HCT116 (cell line): ENCODE results near the gene SEC61A1. TPM values are rescaled to one million over a fixed set of nuclear protein-coding genes. Genes with fewer than 3 reads are reported as not detected.

Experiments used
- ATAC-seq: fragments of 200-7000 bp; cut with Tn5 transposase; 2 replicates; pipeline ENCODE4 v1.9.1; 2020; ENCODE audit warnings: mild to moderate bottlenecking, moderate library complexity
- BruUV-seq: library from RNA; stranded (reverse); fragments of 400-500 nt; replicated peaks from 2 replicates; lab custom pipeline; 2021; lab: Mats Ljungman, UMichigan
- CTCF ChIA-PET: fragments of 300-600 bp; sonication (Branson Sonifier 250); formaldehyde crosslinking; loops from one replicate; lab custom pipeline; 2021; ENCODE audit warnings: antibody characterized with exemption; lab: Charles Lee
- POLR2A ChIA-PET: fragments of 300-600, 350-600 bp; sonication (Branson Sonifier 250); formaldehyde crosslinking; loops from one replicate; lab custom pipeline; 2021; ENCODE audit warnings: antibody characterized with exemption; lab: Charles Lee
- RAD21 ChIA-PET, 2 experiments: fragments of 300-600 bp; sonication (Branson Sonifier 250); formaldehyde crosslinking; loops; one replicate each; lab custom pipeline; 2023; ENCODE audit warnings: low total read pairs in 2 of 2; ENCODE audit not compliant: uncharacterized antibody in 2 of 2, unreplicated experiment in 2 of 2, low non-redundant PET in 1 of 2; lab: Charles Lee
- DNase-seq: peaks from one replicate; pipeline ENCODE4 v3.0.0-alpha.2; 2010; ENCODE audit warnings: low read depth, low spot score
- H2AFZ ChIP-seq: fragments of 200-600 bp; shearing (Covaris generic), sonication (generic); 2 replicates; pipeline ENCODE4 v1.6.1; 2017; ENCODE audit warnings: low read depth, mixed run types, mixed read lengths, antibody characterized with exemption, low read length; ENCODE audit not compliant: poor library complexity, severe bottlenecking
- H3K27ac ChIP-seq: 2 replicates; pipeline ENCODE4 v1.5.1; 2012; ENCODE audit warnings: low read depth, low read length
- H3K27me3 ChIP-seq: fragments of 200-600 bp; sonication (generic); 2 replicates; pipeline ENCODE4 v1.6.1; 2016; ENCODE audit warnings: mixed run types, low read length, mixed read lengths; ENCODE audit not compliant: insufficient read depth
- H3K36me3 ChIP-seq, 2 experiments: fragments of 200-500 bp in 1 of 2; fragments of 200-600 bp in 1 of 2; sonication (Bioruptor generic) in 1 of 2; sonication (generic) in 1 of 2; 2 replicates each; pipeline versions ENCODE4 v1.5.1 to v1.6.1; 2014 to 2016; ENCODE audit warnings: low read length in 2 of 2, inconsistent platforms in 1 of 2, mixed read lengths in 1 of 2, mixed run types in 1 of 2; ENCODE audit not compliant: insufficient read depth in 2 of 2, control insufficient read depth in 1 of 2
- H3K4me1 ChIP-seq, 2 experiments: fragments of 200-600 bp in 1 of 2; sonication (generic) in 1 of 2; 2 replicates each; pipeline versions ENCODE4 v1.5.1 to v1.6.1; 2012 to 2017; ENCODE audit warnings: low read length in 2 of 2, inconsistent platforms in 1 of 2, mild to moderate bottlenecking in 1 of 2, mixed read lengths in 1 of 2, mixed run types in 1 of 2, moderate library complexity in 1 of 2; ENCODE audit not compliant: insufficient read depth in 2 of 2, control insufficient read depth in 1 of 2
- H3K4me2 ChIP-seq: fragments of 200-600 bp; sonication (generic); 2 replicates; pipeline ENCODE4 v1.6.1; 2017; ENCODE audit warnings: mixed run types, low read length, mixed read lengths
- H3K4me3 ChIP-seq, 2 experiments: fragments of 200-600 bp in 1 of 2; sonication (generic) in 1 of 2; replicated peaks in 1 of 2; 2 replicates each; pipeline ENCODE4 v1.5.1; 2011 to 2016; ENCODE audit warnings: low read length in 2 of 2, control low read depth in 1 of 2, low read depth in 1 of 2, mild to moderate bottlenecking in 1 of 2, mixed read lengths in 1 of 2, mixed run types in 1 of 2
- H3K79me2 ChIP-seq: fragments of 200-600 bp; sonication (generic); 2 replicates; pipeline ENCODE4 v1.6.1; 2017; ENCODE audit warnings: mild to moderate bottlenecking, mixed run types, low read length, moderate library complexity, mixed read lengths; ENCODE audit not compliant: insufficient read depth
- H3K9ac ChIP-seq: fragments of 200-600 bp; sonication (generic); 2 replicates; pipeline ENCODE4 v1.6.1; 2016; ENCODE audit warnings: low read length, mixed read lengths
- H3K9me2 ChIP-seq: fragments of 200-600 bp; sonication (generic), shearing (Covaris generic); 2 replicates; pipeline ENCODE4 v1.6.1; 2017; ENCODE audit warnings: mixed run types, mild to moderate bottlenecking, moderate library complexity; ENCODE audit not compliant: insufficient read depth
- H3K9me3 ChIP-seq, 2 experiments: fragments of 200-500 bp in 1 of 2; fragments of 200-600 bp in 1 of 2; sonication (Bioruptor generic) in 1 of 2; sonication (generic) in 1 of 2; 2 replicates each; pipeline ENCODE4 v1.6.1; 2014 to 2017; ENCODE audit warnings: low read length in 2 of 2, mixed read lengths in 2 of 2, inconsistent platforms in 1 of 2, low read depth in 1 of 2, mild to moderate bottlenecking in 1 of 2, mixed run types in 1 of 2, moderate library complexity in 1 of 2; ENCODE audit not compliant: control insufficient read depth in 1 of 2, insufficient read depth in 1 of 2
- H4K20me1 ChIP-seq: fragments of 200-600 bp; sonication (generic), shearing (Covaris generic); 2 replicates; pipeline ENCODE4 v1.6.1; 2017; ENCODE audit warnings: mixed run types, mild to moderate bottlenecking, moderate library complexity; ENCODE audit not compliant: insufficient read depth
- ATF3 ChIP-seq: IDR thresholded peaks from 2 replicates; pipeline ENCODE4 v1.6.1; 2012
- CBX3 ChIP-seq: IDR thresholded peaks from 2 replicates; pipeline ENCODE4 v1.6.1; 2012; ENCODE audit warnings: low read depth
- CTCF ChIP-seq, 3 experiments: fragments of 200-600 bp in 1 of 3; sonication (generic) in 1 of 3; IDR thresholded peaks in 2 of 3; conservative IDR thresholded peaks in 1 of 3; 2 replicates each; pipeline ENCODE4 v1.5.1; 2012 to 2017; ENCODE audit warnings: low read depth in 2 of 3, low read length in 2 of 3, antibody characterized with exemption in 1 of 3, borderline replicate concordance in 1 of 3, control low read depth in 1 of 3, mild to moderate bottlenecking in 1 of 3, mixed read lengths in 1 of 3, mixed run types in 1 of 3, moderate library complexity in 1 of 3; ENCODE audit not compliant: insufficient read depth in 1 of 3
- EGR1 ChIP-seq: IDR thresholded peaks from 2 replicates; pipeline ENCODE4 v1.6.1; 2012; ENCODE audit warnings: low read depth
- EZH2 ChIP-seq: fragments of 200-600 bp; sonication (generic); IDR thresholded peaks from 2 replicates; pipeline ENCODE4 v1.6.1; 2017; ENCODE audit warnings: antibody characterized with exemption, mixed run types
- EZH2phosphoT487 ChIP-seq: fragments of 200-600 bp; IDR thresholded peaks from 2 replicates; pipeline ENCODE4 v1.6.1; 2018; ENCODE audit warnings: antibody characterized with exemption, borderline replicate concordance
- FOSL1 ChIP-seq: IDR thresholded peaks from 2 replicates; pipeline ENCODE4 v1.6.1; 2012; ENCODE audit warnings: low read depth
- POLR2A ChIP-seq: IDR thresholded peaks from 2 replicates; pipeline ENCODE4 v1.7.0; 2011; ENCODE audit warnings: borderline replicate concordance; ENCODE audit not compliant: insufficient read depth, insufficient read length; ENCODE audit errors: extremely low read depth
- POLR2AphosphoS5 ChIP-seq: IDR thresholded peaks from 2 replicates; pipeline ENCODE4 v1.6.1; 2011; ENCODE audit warnings: mild to moderate bottlenecking, low read depth, low read length, moderate library complexity
- REST ChIP-seq: IDR thresholded peaks from 2 replicates; pipeline ENCODE4 v1.6.1; 2012; ENCODE audit warnings: low read depth
- SIN3A ChIP-seq: IDR thresholded peaks from 2 replicates; pipeline ENCODE4 v1.6.1; 2012; ENCODE audit warnings: low read depth
- SP1 ChIP-seq: IDR thresholded peaks from 2 replicates; pipeline ENCODE4 v1.6.1; 2012; ENCODE audit warnings: low read depth
- SRF ChIP-seq: IDR thresholded peaks from 2 replicates; pipeline ENCODE4 v1.6.1; 2012; ENCODE audit warnings: low read depth
- TCF7L2 ChIP-seq: IDR thresholded peaks from 2 replicates; pipeline ENCODE4 v1.7.0; 2011; ENCODE audit warnings: borderline replicate concordance, inconsistent platforms; ENCODE audit not compliant: insufficient read depth, insufficient read length; ENCODE audit errors: extremely low read depth
- YY1 ChIP-seq: IDR thresholded peaks from 2 replicates; pipeline ENCODE4 v1.6.1; 2011; ENCODE audit warnings: low read length, low read depth, moderate library complexity, mild to moderate bottlenecking; ENCODE audit not compliant: insufficient replicate concordance; ENCODE audit errors: extremely low read depth
- ZBTB33 ChIP-seq: IDR thresholded peaks from 2 replicates; pipeline ENCODE4 v1.6.1; 2011; ENCODE audit warnings: mild to moderate bottlenecking, low read length, moderate library complexity; ENCODE audit not compliant: insufficient replicate concordance; ENCODE audit errors: extremely low read depth
- ZNF274 ChIP-seq: fragments of 200-500 bp; sonication (Bioruptor generic); IDR thresholded peaks from 2 replicates; pipeline ENCODE4 v1.6.1; 2014; ENCODE audit warnings: mild to moderate bottlenecking, low read depth, low read length, inconsistent platforms
- intact Hi-C: fragments of 100-400 bp; cut with micrococcal nuclease; formaldehyde crosslinking; loops from 2 replicates; pipeline ENCODE4 v1.10.0; 2022
- total RNA-seq: library from RNA; stranded (reverse); gene quantifications from one replicate; pipeline ENCODE4 v1.2.1, GENCODE V29; 2021; ENCODE audit not compliant: unreplicated experiment

Gene SEC61A1
- total RNA-seq, 1 experiment from 2014 or later = 176 TPM

- no peak for TF ChIP-seq CTCF (IDR thresholded peaks at IDR 0.05 in 2 of 3, conservative IDR thresholded peaks at IDR 0.05 in 1 of 3; ENCODE audit: borderline replicate concordance in 1 of 3, insufficient read depth in 1 of 3, low read depth in 2 of 3, low read length in 2 of 3)
- no peak for TF ChIP-seq CBX3
- no peak for TF ChIP-seq POLR2A
Observed at GRCh38 chr3:128050597-128050996, 1.6 kb upstream of the SEC61A1 start (continued).

GRCh38 chr3:128051459-128051836, 789 bp upstream of the SEC61A1 start:
- ChIA-PET RAD21 (no interaction called here), POLR2A (interaction anchor here (1.1 kb wide), 1 partner anchor 9 kb away, joined by 4 read pairs; no protein-coding TSS in a partner anchor), CTCF (interaction anchor here (0.6 kb wide), 1 partner anchor 355 kb away, joined by 3 read pairs; no protein-coding TSS in a partner anchor)
- H3K27me3 ChIP-seq = peaks cover 4% of the 10 kb centered on the region; the same call in 1 of the 2 replicates
- no peaks in the 10 kb centered on the region for H3K9me3 ChIP-seq
- BruUV-seq = no TSS peak
- H3K4me2 ChIP-seq = peak overlapping the region; percentile 95
- ATAC-seq = peak; percentile 10; the same call in 1 of the 2 replicates
- no peaks in the 10 kb centered on the region for H3K9me2 ChIP-seq
- peak overlapping the region; percentile 74 for H3K27ac ChIP-seq
- H2AFZ ChIP-seq = peak overlapping the region; percentile 24
- no peak for TF ChIP-seq YY1
- no peak for TF ChIP-seq ZNF274
- no peak for TF ChIP-seq SP1
- TF ChIP-seq POLR2A = no peak
- no peak for TF ChIP-seq ZBTB33
- no peak for TF ChIP-seq REST
- no peak for TF ChIP-seq POLR2AphosphoS5
- TF ChIP-seq CBX3 = no peak
- TF ChIP-seq SIN3A = no peak
- no peak for TF ChIP-seq EGR1
- no peak for TF ChIP-seq ATF3
- TF ChIP-seq EZH2 = no peak
- TF ChIP-seq EZH2phosphoT487 = no peak
- TF ChIP-seq FOSL1 = no peak
- TF ChIP-seq SRF = no peak
- no peak for TF ChIP-seq TCF7L2
- TF ChIP-seq, all 23 proteins: peak for 0
- Histone ChIP-seq H4K20me1 (peaks cover 10% of the 10 kb centered on the region; the same call in 1 of the 2 replicates), H3K9ac (peak overlapping the region; percentile 72), H3K4me3 (peak overlapping the region; percentile 80 to 86), H3K4me1 (peaks cover 6 to 21% of the 10 kb centered on the region in 2 experiments), H3K36me3 (peaks cover 18 to 29% of the 10 kb centered on the region in 2 experiments; a peak in 3 of 4 replicates), H3K79me2 (peaks cover 46% of the 10 kb centered on the region)
- intact Hi-C loops = loop anchor here (10.0 kb wide), 1 partner anchor 457 kb away; the partner anchor contains the start of genes MCM2 and TPRA1
- no peak for DNase-seq
